Measurements from ENCODE around the gene FBXO44.
A peak's percentile ranks its signal among the peaks of the same experiment; 100 is the strongest.

FBXO44 gene

DNA sequence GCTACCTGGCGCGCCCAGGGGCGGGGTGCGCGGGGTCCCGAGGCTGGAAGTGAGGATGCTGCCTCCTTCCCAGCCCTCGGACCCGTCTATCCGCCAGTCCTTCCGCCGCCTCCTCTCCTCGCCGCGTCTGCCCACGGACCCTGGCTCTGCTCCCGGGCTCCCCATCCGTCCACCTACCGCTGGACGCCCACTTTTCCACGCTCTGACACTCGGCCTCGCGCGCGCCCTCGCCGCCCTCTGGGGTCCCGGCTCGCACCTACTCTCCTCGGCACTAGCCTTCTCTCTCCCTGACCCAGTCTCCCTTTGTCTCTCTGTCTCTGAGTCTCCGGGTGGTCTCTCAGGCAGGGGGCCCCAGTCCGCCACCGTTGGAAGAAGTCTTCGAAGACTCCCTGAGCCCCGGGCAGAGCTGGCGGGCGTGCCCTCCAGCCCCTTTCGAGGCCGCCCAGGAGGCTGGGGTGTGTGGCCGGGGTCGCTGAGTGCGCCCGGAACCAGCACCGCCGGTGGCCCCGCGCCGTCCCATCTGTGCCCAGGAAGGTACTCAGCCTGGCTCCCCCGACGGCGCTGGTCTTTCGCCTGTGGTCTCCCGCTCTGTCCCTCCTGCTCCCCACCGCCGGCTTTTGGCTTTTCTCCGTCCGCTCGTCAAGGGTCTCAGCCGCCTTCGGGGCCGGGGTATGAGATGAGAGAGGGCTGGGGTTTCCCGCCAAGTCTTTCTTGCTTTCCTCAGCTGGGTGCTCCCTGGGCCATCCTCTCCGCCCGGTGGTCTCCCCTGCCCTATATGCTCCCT is 37.4 kb downstream of the FBXO44 start:
- DNase-seq, result no peak

GRCh38 chr1:11693024-11693590 is 38.4 kb downstream of the FBXO44 start:
- peak; percentile 69 for DNase-seq

DNA sequence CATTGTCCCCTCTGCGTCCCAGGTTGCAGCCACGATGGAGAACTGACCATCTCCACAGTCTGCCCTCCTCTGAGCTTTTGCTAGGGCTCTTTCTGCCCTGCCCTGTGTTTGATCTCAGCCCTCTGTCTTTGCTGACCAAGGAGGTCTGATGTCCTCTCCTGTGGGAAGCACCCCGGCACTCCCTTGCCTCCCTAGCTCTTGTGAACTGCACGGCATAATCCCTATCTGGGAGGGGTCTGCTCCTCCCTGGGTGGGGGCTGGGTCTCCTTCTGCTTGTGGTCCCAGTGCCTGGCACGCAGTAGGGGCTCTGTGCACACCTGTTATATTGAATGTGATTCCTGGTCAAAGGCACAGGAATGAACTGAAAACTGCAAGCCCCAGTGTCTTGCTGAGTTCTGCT is 39.2 kb downstream of the FBXO44 start:
- DNase-seq, result no peak

DNA sequence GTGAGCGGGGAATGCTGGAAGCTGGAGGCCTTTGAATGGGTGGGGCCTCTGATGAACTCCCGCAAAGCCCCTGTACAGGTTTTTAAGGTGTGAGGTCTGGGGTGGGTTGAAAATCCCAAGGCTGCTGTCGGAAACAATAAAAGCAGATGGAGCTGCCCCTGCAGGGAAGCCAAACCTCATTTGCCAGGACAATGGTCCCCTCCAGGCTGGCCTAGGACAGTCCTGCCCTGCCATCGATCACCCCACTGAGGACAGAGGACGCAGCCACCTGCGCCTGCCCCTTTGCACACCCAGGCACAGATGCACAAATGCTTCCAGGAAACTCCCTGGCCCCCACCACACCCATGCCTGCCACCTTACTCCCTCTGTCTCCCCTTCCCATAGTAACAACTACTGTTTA is 41.2 kb downstream of the FBXO44 start:
- DNase-seq, result no peak

DNA sequence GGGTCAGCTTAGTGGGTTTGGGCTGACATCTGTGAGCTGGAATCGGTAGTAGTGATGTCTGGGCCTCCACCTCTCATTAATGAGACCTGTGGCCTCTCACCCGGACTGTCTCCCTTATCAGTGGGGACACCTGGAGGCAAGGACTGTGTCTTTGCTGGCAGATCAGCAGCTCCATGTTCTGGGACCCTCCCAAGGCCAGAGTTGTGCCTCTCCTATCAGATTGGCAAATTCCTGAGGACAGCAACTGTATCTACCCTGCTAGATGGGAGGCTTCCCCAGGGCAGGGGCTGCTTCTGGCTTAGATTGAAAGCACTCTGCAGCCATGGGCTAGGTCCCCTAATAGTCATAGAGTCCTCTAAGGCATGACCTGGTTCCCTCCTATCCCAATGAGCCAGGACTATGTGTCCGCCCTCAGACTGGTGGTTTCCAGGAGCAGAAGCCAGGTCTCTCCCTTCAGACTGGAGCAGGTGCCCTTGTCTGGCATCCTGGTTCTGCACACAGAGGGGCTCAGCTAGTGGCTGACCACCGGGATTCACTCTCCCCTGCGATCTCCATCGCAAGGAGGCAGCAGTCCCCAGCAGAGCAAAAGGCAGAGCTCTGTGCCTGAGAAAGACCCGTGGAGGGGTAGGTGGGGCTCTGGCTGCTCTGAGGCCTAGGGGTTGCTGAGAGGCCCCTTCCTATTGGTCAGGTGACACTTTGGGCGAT is 42.7 kb downstream of the FBXO44 start:
- no peak for DNase-seq

GRCh38 chr1:11697893-11698210 is 43.2 kb downstream of the FBXO44 start:
- no peak for DNase-seq

DNA sequence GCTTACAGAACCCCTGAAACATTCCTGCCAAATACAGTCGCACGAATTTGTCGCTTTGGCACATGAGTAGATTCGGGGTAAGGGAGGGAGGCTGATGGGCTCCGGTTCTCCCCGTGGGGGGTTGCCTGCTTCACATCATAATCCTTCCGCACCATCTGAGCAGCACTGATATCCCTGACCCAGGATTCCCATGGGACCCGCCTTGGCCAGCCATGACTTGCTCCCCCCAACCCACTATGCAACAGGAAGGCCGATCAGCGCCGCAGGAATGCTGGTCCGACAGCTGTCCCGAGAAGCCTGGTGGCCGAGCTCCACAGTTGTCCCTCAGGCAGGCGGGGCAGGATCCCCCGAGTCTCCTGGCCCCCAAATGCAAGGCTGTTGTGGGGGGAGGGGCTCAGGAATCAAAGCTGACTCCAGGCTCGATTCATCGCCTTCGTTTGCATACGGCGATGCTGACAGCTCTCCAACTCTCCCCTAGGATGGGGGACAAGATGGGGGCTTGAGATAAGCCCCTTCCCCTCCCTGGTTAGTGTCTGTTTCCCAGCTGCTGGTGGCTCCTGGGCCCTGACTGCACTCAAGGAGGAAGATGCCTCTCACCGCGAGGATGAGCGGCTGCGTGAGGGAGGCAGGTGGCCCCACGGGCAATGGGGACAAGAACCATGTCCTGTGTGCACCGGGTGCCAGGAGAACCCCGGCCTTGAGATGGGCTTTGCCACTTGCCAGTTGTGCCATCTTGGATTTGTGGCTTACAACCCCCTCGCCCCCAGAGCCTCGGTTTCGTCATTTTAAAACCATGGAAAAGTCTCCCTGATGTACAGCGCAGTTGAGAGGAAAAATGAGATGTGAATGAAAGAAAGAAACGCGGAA is 46.2 kb downstream of the FBXO44 start:
- no peak for DNase-seq

GRCh38 chr1:11701551-11701961 is 46.9 kb downstream of the FBXO44 start:
- DNase-seq, result no peak

DNA sequence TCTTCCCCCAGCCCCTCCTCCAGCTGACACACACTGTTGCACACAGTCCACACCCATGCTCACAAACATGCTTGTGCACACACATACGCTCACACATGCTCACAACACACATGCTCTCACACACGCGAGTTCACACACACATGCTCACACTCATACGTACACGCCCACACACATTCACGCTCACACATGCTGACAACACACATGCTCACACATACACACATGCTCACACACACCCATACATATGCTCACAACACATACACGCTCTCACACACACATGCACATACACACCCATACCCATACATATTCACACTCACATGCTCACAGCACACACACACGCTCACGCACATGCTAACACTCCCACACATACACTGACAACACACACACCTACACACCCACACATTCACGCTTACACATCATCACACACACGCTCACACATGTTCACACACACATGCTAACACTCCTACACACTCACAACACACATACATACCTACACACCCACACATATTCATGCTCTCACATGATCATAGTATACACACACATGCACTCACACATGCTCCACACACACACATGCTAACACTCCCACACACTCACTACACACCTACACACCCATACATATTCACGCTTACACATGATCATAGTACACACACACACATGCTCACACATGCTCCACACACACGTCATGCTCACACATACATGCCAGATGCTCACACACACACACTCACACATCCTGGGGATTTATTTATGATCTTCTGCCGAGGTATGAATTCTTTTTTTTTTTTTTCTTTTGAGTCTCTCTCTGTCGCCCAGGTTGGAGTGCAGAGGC is 47.5 kb downstream of the FBXO44 start:
- DNase-seq, result no peak

DNA sequence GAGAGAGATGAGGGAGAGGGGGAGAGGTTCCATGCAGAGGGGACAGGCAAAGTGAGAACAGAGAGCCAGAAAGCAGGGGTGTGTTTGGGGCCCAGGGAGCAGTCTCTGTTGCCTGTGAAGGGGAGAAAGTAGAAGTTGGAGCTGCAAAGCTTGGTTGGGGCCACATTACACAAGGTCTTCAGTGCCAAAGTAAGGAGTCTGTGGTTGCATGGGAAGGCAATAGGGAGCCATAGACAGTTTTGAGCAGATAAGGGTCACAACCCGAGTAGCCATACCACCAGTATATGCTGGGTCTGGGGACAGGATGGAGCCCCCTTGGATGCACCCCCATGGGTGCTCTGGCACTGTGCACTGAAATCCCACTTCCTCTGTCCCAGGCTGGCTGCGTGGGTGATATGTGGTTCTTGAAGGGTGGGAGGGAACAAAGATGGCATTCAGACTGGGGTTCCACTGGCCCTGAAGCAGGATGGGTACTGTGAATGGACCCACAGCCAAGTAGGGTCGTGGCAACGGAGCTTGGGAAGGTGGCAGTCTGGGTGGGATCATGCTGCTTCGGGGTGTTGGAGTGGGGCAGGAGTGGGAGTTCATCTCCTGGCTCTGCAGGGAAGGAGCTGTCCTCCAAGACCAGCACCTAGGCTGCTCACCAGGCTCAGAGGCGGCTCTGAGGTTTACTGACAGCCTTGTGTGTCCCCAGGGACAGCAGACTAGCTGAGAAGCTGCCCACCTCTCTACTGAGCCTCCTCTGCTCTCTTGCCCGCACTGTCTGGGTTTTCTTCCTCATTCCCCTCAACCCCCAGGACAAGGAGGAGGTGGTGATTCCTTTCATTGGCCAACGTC is 48.9 kb downstream of the FBXO44 start:
- DNase-seq, result no peak

GRCh38 chr1:11704194-11704529 is 49.5 kb downstream of the FBXO44 start:
- no peak for DNase-seq

DNA sequence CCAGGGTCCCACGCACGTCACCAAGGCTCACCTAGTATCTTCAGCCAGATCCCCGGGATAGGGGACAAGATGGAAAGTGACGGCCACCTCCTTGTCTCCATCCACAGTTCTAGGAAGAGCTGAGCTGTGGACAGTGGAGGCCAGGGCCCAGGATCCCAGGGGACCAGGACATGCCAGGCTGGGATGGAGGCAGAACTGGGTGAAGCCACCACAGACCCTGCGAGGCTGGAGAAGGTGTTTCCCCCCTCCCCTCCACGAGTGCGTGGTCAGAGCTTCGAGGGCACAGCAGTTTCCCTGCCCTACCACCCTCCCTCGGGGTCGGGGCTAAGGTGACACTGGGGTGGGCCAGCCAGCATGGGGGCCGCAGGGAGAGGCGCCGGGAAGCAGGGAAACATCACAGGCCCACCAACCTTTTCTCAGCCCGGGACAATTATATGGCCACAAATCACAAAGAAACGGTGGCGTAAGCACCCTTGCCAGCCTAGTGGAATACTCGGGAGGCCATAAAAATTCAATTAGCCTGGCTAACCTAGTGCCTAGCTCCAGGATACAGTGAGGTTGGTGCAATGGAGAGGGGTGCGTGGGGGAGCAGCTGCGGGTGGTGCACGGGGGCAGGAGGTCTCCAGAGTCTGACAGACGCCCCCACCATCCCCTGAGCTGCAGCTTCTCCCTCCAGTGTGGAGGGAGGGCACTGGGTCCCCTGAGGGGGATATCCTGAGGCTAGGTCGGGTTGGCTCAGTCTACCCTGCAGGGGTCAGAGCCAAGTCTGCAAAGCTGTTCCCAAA is 50.2 kb downstream of the FBXO44 start:
- DNase-seq, result no peak

DNA sequence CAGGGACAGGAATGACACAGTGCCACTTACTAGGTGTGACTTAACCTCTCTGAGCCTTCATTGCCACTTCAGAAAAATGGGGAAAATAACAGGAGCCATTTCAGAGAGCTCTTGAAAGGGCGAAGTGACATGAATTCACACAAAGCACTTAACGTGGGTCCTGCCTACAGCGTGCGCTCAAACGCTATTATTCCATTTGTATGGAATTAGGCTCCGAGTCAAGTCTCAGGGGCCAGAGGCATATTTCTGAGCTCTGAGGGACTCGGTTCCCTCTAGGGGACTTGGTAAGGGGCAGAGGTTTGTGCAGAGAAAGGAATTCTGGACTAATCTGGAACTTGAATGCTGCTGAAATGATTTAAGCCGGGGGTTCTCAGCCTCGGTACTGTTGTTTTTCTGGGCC is 50.9 kb downstream of the FBXO44 start:
- DNase-seq, result no peak

- no peak for DNase-seq
Observed at GRCh38 chr1:11706292-11706691, 51.6 kb downstream of the FBXO44 start.

DNA sequence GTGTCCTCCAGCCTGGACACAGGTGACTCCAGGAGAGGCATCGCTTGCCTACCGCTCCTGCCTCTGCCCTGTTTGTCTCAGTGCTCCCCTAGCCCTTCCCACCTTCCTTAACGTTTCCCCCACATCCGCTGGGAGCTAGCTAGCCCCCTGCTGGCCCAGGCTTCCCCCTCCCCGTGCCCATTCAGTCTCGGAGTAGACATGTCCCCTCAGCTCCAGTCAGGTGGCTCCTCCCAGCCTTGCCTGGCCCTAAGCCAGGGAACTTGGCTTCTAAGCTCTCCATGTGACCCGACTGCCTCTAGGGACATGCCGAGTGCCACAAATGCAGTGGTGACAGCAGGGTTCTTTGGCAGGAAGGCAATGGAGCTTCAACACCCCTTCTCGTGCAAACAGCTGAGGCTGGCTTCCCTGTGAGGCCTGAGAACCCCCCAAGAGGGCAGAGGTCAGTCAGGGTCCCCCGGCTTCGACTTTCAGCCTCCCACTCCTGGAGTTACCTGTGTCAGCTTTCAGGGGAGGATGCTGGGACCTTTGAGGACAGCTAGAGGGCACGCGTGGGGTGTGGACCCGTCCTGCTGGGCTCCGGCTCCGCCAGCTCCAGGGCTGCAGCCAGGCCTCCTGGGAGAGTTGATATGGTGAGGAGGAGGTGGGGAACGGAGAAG is 53.1 kb downstream of the FBXO44 start:
- DNase-seq, result no peak

DNA sequence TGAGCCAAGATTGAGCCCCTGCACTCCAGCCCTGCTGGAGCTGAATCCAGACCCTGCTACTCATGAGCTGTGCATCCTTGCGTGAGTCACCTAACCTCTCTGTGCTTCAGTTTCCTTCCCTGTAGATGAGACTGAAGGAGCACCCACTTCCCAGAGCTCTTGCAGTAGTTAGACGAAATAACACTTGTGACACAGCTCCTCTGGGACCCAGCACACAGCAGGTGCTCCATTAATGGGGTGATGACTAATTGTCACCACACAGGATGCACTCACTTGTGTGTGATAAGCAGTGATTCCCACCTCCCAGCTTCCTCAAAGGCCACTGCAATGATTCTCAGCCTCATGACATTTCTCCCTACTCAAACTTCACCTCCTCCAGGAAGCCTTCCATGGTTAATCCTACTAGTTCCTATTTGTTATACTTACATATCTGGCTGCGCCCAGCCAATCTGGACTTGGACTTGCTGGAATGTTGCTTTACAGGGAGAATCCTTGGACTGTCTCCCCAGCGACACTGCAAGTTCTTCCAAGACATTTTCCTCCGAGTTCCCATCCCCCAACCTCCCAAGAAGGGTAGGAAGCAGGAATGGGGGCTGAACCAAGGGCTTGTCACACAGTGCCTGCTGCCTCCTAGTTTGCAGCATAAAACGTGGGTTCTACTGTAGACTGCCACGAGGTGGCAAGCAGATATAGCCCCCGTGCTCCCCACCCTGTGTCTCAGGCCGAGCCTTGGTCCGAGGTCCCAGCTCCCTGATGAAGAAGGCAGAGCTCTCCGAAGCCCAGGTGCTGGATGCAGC is 54.1 kb downstream of the FBXO44 start:
- DNase-seq, result no peak

GRCh38 chr1:11711490-11711889 is 56.8 kb downstream of the FBXO44 start:
- no peak for DNase-seq

DNA sequence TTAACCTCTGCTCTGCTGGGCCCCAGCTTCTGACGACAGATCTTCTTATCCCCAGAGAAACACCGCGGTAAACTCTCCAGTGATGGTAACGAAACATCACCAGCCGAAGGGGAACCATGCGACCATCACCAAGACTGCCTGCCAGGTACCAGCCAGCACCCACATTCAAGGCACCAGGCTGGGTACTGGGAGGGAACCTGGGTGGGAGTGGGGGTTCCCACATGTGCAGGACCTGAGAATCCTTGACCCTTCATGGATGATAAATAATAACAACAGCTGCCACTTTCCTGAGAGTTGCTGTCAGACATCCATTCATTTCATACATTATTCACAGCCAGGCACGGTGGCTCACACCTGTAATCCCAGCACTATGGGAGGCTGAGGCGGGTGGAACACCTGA is 57.6 kb downstream of the FBXO44 start:
- no peak for DNase-seq
